HG03442 (cell line): ENCODE results near the gene MYO3B.
"Not testable (repeated sequence)": the region's sequence is repeated elsewhere in the genome, so short reads cannot be mapped to it uniquely, and the experiment has no call there.

ENCODE experiments used
- ATAC-seq: cut with Tn5 transposase; IDR thresholded peaks from one replicate; pipeline ENCODE4 v1.9.1; 2021; ENCODE audit warnings: mild to moderate bottlenecking, moderate library complexity; ENCODE audit not compliant: unreplicated experiment

MYO3B gene

GRCh38 chr2:170255971-170256370 is 78.0 kb downstream of the MYO3B start:
- ATAC-seq: no peak

- ATAC-seq: no peak
Observed at GRCh38 chr2:170258382-170258781, 80.4 kb downstream of the MYO3B start.

GRCh38 chr2:170260188-170260587 is 82.2 kb downstream of the MYO3B start:
- ATAC-seq: no peak

- no peak for ATAC-seq
Observed at GRCh38 chr2:170261566-170261965, 83.6 kb downstream of the MYO3B start.

- ATAC-seq: no peak
Observed at GRCh38 chr2:170262343-170262742, 84.4 kb downstream of the MYO3B start.

GRCh38 chr2:170262806-170263205 is 84.9 kb downstream of the MYO3B start:
- no peak for ATAC-seq

GRCh38 chr2:170263728-170264521 is 86.0 kb downstream of the MYO3B start:
- not testable (repeated sequence) for ATAC-seq

GRCh38 chr2:170264522-170264860 is 86.5 kb downstream of the MYO3B start:
- no peak for ATAC-seq

- no peak for ATAC-seq
Observed at GRCh38 chr2:170264865-170265264, 86.9 kb downstream of the MYO3B start.

- ATAC-seq: no peak
Observed at GRCh38 chr2:170265321-170265720, 87.4 kb downstream of the MYO3B start.

GRCh38 chr2:170266358-170266757 is 88.4 kb downstream of the MYO3B start:
- no peak for ATAC-seq

GRCh38 chr2:170267071-170267470 is 89.1 kb downstream of the MYO3B start:
- no peak for ATAC-seq

GRCh38 chr2:170270278-170270864 is 92.4 kb downstream of the MYO3B start:
- ATAC-seq: no peak

GRCh38 chr2:170271340-170271739 is 93.4 kb downstream of the MYO3B start:
- no peak for ATAC-seq

- ATAC-seq: no peak
Observed at GRCh38 chr2:170276056-170276455, 98.1 kb downstream of the MYO3B start.

- ATAC-seq: no peak
Observed at GRCh38 chr2:170276925-170277629, 99.1 kb downstream of the MYO3B start.

GRCh38 chr2:170277951-170278350 is 100.0 kb downstream of the MYO3B start:
- ATAC-seq: no peak

- ATAC-seq: not testable (repeated sequence)
Observed at GRCh38 chr2:170279615-170280014, 101.7 kb downstream of the MYO3B start.

- ATAC-seq: no peak
Observed at GRCh38 chr2:170282851-170283250, 104.9 kb downstream of the MYO3B start.

GRCh38 chr2:170284205-170284604 is 106.3 kb downstream of the MYO3B start:
- no peak for ATAC-seq

- ATAC-seq: no peak
Observed at GRCh38 chr2:170288859-170289258, 110.9 kb downstream of the MYO3B start.

GRCh38 chr2:170291474-170291873 is 113.5 kb downstream of the MYO3B start:
- ATAC-seq: no peak
